Muscle of back (tissue), 11 donors: ENCODE data around the gene SLC39A3. TPM values are rescaled to one million over a fixed set of nuclear protein-coding genes. Genes with fewer than 3 reads are reported as not detected.

ENCODE experiments used
- DNase-seq, 3 donors: peaks; one replicate each; pipeline versions ENCODE4 v3.0.0 to v3.0.0-alpha.2; 2013
- polyA plus RNA-seq, 10 donors: library from polyadenylated mRNA; unstranded; fragments of 120-200 nt; gene quantifications; one replicate each; pipeline ENCODE4 v1.2.1, GENCODE V29; 2013; ENCODE audit not compliant: insufficient read length in 10 of 10

Gene SLC39A3
- polyA plus RNA-seq, 10 donors, result 10.9 to 18.5 (median 14.3) TPM

DNA sequence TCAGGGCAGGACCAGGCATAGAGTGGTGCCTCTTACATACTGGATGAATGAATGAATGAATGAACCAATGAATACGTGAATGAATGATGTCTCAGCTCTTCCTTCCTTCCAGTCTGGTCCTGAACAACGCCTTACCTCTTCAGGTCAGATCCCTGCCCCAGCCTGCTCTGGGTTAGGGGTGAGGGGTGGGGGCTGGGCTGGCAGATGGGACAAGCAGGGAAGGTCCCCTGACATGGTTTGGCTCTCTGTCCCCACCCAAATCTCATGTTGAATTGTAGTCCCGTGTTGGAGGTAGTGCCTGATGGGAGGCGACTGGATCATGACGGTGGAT, 28.0 kb downstream of the SLC39A3 start:
- DNase-seq, result no peak

DNA sequence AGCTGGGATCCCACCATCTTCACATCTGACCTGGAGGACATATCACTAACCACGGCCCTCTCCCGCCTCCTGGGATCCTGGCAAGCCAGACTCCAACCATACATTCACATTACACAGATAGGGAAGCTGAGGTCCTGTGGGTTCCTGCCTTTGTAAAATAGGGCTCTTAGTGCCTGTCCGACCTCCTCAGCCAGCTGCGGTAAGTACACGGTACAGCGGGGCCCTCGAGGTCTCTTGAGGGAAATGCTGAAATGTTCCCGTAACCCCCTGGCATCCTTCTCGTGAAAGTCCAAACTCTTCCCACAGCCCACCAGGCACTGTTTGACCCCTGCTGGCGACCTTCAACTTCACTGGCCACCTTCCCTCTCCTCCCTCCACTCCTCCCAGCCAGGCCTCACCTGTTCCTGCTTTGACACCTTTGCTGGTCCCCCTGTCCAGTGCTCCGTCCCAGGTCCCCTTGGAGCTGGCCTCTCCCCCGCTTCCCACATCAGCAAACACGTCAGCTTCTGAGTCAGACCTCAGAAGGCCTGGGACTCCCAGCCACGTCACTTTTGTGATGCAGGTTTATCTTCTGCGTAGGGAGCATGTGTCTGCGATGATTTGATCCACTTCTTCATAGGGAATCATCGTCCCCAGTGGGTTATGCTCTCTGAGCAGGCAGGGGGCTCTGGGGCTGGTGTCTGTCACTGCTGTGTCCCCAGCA, 28.5 kb downstream of the SLC39A3 start:
- no peak for DNase-seq

DNA sequence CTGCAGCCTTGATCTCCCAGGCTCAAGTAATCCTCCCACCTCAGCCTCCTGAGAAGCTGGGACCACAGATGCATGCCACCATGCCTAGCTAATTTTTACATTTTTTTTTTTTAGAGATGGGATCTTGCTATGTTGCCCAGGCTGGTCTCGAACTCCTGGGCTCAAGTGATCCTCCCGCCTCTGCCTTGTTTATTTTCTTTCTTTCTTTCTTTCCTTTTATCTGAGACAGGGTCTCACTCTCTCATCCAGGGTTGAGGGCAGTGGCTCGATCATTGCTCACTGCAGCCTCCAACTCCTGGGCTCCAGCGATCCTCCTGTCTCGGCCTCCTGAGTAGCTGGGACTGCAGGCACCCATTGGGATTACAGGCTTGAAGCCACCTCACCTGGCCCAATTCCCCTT, 33.6 kb downstream of the SLC39A3 start:
- no peak for DNase-seq

DNA sequence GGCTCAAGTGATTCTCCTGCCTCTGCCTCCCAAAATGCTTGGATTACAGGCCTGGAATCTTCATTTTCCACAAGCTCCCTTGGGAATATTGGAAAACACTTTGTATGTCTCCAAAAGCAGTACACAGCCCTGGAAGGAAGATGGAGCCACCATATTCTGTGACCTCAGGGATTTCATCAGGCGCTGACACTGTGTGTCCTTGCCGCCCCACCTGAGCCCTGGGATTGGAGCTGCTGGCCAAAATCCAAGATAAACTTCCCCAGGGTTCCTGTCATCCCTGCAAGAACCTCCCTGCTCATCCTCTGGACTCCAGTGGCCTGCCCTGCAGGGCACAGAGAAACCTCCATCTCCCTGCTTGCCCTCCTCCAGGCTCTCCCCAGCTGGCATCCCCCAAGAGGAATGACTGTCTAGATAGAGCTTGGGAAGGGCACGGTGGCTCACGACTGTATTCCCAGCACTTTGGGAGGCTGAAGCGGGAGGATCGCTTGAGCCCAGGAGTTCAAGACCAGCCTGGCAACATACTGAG, 36.1 kb downstream of the SLC39A3 start:
- no peak for DNase-seq

DNA sequence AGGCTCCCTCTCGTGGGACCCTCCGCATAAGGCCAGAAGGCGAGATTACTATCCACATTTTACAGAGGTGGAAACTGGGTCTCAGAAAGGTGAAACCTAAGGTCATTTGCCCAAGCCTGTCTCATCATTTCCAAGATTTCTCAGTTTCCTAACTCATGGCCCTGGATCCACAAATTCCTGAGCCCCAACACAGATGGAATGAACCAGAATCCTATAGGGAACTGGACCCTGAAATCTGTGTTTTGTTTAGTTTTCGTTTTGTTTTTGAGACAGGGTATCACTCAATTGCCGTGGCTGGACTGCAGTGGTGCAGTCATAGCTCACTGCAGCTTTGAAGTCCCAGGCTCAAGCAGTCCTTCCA, 36.8 kb downstream of the SLC39A3 start:
- DNase-seq, result no peak

DNA sequence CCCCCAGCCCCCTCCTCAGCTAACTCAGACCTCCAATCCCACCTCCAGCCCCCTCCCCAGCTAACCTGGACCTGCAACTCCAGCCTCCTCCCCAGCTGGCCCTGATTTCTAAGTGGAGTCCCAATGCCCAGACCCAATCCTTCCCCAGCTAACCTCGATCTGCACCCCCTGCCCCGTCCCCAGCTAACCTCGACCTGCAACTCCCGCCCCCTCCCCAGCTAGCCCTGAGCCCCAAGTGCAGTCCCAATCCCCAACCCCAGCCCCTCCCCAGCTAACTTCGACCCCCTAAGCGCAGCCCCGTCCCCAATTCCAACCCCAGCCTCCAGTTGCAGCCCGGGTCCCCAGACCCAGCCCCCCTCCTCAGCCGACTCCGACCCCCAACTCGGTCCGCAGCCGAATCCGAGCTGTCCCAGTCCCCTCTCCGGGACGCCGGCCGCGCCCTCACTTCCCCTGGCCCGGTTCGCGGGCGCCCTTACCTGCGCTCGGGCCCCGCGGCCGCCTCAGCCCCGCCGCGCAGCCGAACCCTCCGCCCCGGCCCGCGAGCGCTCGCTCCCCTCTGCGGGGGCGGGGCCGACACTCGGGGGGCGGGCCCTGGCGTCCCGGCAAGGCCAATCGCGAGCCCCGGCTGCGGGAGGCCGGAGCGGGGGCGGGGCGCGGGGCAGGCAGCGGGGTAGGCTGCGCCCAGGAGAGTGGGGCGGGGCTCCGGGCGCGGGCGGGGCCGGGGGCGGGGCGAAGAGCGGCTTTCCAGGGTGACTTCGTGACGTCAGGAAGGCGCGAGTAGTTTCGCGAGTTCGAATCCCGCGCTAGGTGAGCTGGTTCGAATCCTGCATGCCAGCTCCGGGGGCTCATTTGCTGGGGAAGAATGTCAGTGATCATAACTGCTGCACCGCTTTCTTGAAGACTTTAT, 37.4 kb downstream of the SLC39A3 start, which contains the start of gene GNG7:
Gene GNG7, minus strand, starts transcription at position 525 of the 907 bp plus-strand sequence. CDS start 182,006 bp downstream, outside the sequence.
- peak; percentile 80 to 89 (median 86) for DNase-seq

DNA sequence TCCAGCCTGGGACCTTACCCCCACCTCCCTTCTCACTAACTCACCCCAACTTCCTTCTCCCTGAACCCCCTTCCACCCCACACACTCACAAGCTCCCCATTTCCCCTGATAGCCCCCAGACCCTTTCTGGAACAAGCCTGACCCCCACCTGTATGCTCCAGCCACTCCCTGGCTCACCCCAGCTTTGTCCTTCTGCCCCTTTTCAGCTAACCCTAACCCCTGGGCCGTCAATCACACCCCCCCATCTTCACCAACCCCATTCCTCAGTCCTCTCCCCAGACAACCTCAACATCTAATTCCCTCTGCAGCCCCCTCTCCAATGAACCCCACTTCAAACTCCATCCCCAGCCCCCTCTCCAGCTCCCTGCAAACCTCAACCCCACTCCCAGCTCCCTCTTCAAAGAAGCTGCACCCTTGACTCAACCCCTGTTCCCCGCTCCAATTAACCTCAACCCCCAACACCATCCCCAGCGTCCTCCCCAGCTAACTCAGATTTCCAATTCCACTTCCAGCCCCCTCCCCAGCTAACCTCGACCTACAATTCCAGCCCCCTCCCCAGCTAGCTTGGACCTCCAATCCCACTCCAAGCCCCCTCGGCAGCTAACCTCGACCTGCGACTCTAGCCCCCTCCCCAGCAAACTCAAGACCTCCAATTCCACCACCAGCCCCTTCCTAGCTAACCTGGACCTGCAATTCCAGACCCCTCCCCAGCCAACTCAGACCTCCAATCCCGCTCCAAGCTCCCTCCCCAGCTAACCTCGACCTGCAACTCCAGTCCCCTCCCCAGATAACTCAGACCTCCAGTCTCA, 38.3 kb downstream of the SLC39A3 start:
- DNase-seq, result no peak

DNA sequence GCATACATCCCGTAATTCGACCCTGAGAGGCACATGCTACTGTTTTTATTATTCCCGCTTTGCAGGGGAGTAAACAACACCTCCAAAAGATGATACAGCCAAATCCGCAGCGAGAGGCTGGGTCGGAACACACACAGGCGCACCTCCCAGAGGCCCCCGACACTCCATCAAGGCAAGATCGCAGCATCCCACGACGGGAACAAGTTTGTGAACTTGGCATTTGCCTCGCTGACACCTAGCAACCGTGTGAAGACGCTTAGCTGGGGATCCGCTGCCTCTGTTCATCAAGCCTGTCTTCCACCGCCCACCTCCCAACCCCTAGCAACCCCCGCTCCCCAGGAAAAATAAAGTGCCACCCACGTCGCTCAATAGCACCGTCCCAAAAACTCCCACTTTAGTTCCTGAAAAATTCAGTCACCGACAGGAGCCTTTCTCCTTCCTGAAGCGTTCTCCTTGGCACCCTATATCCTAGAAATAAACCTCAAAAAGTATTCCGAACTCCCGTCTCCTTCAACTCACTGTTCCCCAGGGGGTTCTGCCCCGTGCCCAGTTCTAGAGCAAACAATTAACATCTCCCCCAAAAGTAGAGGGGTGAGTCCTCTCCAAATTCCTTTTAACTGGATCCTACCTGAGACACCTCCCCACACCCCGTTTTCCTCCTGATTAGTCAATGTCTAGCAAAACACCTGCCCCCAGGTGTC, 39.0 kb downstream of the SLC39A3 start:
- DNase-seq, result no peak

DNA sequence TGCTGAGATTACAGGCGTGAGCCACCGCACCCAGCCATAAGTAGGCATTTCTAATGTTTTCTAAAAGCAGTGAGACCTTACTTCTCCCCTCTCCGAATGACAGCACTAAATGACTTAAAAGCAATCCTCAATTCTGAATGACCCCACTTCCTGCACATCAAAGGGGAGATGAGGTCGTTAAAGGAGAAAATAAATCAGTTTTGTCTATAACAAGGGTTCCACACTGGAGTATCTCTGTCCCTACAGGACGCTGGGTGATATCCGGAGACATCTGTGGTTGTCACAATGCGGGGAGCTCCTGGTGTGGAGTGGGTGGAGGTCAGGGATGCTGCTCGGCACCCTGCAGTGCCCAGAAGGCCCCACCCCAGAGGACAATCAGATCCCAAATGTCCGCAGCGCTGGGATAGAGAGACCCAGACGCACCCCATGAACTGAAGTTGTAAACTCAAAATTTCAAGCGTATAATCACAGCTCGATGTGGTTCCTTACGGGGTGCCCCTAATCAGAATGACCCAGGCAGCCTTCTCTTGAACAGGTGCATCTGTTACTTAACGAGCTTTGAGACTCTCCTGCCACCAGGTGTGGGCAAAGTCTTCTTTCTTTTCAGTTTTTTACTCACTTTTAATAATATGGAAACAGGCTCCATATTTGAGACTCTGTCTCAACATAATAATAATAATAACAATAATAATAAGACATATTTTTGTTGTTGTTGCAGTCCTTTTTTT, 40.2 kb downstream of the SLC39A3 start:
- DNase-seq, result no peak

DNA sequence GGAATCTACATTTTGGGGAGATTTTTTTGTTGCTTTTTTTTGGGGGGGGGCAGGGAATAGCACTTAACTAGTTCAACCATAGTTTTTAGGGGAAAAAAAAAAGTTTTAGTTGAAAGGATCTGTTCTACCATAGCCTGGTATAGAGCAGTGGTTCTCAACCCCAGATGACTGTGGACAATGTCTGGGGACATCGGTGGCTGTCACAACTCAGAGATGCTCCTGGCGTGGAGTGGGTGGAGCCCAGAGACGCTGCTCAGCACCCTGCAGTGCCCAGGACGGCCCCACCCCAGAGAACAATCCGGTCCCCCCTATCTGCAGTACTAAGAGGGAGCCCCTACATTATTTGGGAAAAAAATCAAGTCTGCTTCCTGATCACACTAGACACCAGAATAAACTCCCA, 45.6 kb downstream of the SLC39A3 start:
- DNase-seq, result no peak

DNA sequence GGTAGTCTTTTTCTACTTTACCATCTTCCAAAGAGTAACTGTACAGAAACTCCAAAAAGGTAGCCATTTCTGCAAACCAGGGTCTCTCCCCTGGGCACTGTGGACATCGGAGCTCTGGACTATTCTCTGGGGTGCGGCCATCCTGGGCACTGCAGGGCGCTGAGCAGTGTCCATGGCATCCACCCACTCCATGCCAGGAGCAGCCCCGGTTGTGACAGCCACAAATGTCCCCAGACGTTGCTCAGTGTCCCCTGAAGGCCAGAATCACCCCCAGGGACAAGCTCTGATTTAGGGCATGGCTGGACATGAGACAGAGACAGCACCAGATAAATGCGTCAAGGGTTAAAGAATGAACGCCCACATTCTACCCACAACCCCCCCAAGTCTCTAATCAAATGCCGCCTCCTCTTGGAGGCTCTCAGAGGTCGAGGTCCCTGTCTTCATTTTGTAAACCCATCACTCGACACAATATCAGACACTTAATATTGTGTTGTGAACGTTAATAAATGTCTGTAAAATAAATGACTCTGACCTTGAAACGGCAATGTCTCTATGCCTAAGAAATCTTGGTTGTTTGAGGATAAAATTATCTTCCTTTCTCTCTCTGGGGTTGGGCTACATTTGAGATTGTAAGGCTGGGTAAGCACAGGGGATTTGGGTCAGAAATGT, 46.2 kb downstream of the SLC39A3 start:
- DNase-seq, result no peak

DNA sequence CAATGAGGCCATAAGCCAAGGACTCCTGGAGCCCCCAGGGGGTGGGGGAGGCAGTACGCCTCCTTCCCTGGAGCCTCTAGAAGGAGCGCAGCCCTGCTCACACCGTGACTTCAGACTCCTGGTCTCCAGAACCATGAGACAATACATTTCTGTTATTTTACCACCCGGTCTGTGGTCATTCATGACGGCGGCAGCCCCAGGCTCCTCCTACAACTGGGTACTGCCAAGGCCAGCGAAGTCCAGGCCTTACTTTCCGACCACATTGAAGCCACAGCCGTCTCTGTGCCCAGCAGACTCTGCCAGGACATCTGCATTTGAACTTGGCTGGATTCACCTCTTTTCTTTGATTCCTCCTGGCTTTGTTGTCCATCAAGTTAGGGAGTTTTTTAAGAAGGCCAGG, 47.9 kb downstream of the SLC39A3 start:
- no peak for DNase-seq

DNA sequence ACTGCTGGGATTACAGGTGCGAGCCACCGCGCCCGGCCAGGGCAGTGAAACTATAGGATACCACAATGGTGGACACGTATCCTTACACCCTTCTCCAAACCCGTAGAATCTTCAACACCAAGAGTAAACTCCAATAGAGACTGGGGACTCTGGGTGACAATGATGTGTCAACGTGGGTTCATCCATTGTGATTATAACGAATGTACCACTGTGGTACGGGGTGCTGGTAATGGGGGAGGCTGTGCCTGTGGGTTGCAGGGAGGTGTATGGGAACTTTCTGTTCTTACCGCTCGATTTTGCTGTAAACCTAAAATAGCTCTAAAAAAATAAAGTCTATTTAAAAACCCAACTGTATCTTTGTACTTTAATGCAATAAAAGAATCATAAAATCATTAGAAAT, 49.0 kb downstream of the SLC39A3 start:
- no peak for DNase-seq

DNA sequence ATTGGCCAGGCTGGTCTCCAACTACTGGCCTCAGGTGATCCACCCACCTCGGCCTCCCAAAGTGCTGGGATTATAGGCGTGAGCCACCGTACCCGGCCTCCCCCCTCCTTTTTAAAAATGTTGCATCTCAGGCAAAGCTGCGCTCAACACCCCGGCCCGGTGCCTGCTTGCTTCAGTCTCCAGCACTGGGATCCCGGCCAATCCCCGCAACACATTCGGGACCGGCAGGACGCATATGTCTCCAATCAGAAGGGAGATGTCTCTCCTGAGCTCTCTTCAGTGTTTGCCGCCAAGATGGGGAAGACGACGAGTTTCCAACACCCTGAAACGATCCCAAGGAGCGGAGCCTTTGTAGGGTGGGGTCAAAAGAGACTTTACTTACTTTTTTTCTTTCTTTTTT, 53.5 kb downstream of the SLC39A3 start:
- DNase-seq, result no peak

DNA sequence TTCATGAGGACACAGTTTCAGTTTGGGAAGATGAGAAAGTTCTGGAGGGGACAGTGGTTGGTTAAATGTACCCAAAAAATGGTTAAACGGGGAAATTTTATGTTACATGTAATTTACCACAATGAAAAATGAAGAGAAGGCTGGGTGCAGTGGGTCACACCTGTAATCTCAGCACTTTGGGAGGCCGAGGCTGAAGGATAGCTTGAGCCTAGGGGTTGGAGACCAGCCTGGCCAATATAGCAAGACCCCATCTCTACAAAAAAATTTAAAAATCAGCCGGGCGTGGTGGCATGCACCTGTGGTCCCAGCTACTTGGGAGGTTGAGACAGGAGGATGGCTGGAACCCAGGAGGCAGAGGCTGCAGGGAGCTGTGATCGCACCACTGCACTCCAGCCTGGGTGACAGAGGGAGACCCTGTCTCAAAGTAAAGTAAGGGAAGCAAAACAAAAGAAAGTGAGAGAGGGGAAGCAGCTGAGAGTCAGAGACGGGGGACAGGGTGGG, 54.6 kb downstream of the SLC39A3 start:
- DNase-seq, result no peak

DNA sequence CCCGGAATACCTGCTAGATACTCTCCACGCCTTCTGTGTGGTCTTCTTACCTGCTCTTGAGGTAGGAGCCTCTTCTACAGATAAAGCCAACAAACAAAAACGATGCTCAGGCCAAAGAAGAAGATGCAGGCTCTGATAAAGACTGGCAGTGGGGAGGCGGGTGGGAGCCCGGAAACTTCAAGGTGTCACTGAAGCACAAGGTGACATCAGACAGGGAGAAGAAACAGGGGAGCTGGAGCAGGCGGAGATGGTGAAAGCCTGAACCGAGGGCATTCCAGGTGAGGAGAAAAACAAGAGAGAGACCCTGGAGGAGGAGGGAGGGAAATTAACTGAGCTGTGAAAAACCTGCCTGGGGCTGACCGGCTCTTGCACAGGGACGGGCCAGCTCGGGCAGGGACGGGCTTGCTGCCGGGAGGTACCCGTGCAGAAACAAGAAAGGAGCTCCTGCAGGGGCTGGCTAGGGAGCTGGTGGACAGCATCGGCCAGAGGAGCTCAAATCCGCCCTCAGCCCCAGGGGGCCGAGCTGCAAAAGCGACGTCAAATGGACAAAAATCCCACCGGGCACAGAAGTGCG, 56.3 kb downstream of the SLC39A3 start:
- no peak for DNase-seq
